HG03457 (cell line): ENCODE data around the gene LONP2.
A peak's percentile ranks its signal among the peaks of the same experiment; 100 is the strongest.

Experiments
- ATAC-seq: cut with Tn5 transposase; IDR thresholded peaks from one replicate; pipeline ENCODE4 v1.9.1; 2021; ENCODE audit warnings: moderate number of reproducible peaks; ENCODE audit not compliant: unreplicated experiment

The LONP2 gene

GRCh38 chr16:48244080-48244862 lies at the start of gene LONP2:
Gene LONP2 (plus strand): TSS chr16:48244300. CDS start chr16:48244389, 89 bp downstream.
- peak; percentile 92 for ATAC-seq

GRCh38 chr16:48194828-48195556 lies 49.1 kb upstream of the LONP2 start:
- ATAC-seq = no peak

GRCh38 chr16:48197294-48197693 lies 46.8 kb upstream of the LONP2 start:
- ATAC-seq = no peak

GRCh38 chr16:48201515-48202201 lies 42.4 kb upstream of the LONP2 start:
- ATAC-seq = no peak

GRCh38 chr16:48203974-48204824 lies 39.9 kb upstream of the LONP2 start:
- no peak for ATAC-seq

- ATAC-seq = no peak
These were observed 39.3 kb upstream of the LONP2 start for GRCh38 chr16:48204825-48205151.

- no peak for ATAC-seq
These were observed 37.4 kb upstream of the LONP2 start for GRCh38 chr16:48206594-48207242.

GRCh38 chr16:48210747-48211146 lies 33.4 kb upstream of the LONP2 start:
- no peak for ATAC-seq

GRCh38 chr16:48212033-48212432 lies 32.1 kb upstream of the LONP2 start:
- no peak for ATAC-seq

- no peak for ATAC-seq
These were observed 28.4 kb upstream of the LONP2 start for GRCh38 chr16:48215738-48216137.

- no peak for ATAC-seq
These were observed 26.4 kb upstream of the LONP2 start for GRCh38 chr16:48217708-48218107.

- no peak for ATAC-seq
These were observed 25.6 kb upstream of the LONP2 start for GRCh38 chr16:48218473-48218872.

GRCh38 chr16:48220891-48221290 lies 23.2 kb upstream of the LONP2 start:
- no peak for ATAC-seq

- ATAC-seq = no peak
These were observed 20.6 kb upstream of the LONP2 start for GRCh38 chr16:48223490-48223889.

GRCh38 chr16:48225456-48225855 lies 18.6 kb upstream of the LONP2 start:
- no peak for ATAC-seq

- ATAC-seq = no peak
These were observed 12.2 kb upstream of the LONP2 start for GRCh38 chr16:48231727-48232492.

GRCh38 chr16:48232493-48233040 lies 11.5 kb upstream of the LONP2 start:
- no peak for ATAC-seq

GRCh38 chr16:48234630-48235029 lies 9.5 kb upstream of the LONP2 start:
- ATAC-seq = no peak

- no peak for ATAC-seq
These were observed 9.0 kb upstream of the LONP2 start for GRCh38 chr16:48235058-48235555.
